Measurements from ENCODE around the gene EDEM3. TPM values are rescaled to one million over a fixed set of nuclear protein-coding genes. Genes with fewer than 3 reads are reported as not detected.

Gene EDEM3
- total and polyA plus RNA-seq, 2 donors (not counting 1 experiment from before 2014, with no cell fraction given): 40.2 to 47.9 TPM

DNA sequence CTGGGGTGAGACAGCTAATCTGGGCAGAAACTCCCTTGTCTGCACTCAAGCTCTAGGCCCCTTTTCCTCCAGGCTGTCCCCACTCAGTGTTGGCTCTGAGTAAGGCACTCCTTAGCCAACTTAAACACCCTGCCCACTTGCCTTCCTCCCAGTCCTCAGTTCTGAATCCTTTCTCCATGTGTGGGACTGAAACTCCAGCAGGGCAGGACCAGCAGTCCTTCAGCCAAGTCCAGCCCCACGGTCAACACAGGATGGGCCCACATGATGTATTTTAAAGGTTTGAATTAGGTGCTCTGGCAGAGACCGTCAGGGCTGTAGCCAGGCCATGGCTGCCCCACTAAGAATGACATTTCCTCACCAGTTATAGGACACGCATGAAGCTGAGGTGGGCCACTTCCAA is 107.8 kb downstream of the EDEM3 start:
- TF ChIP-seq CTCF (conservative IDR thresholded peaks at IDR 0.05 in 1 of 2, IDR thresholded peaks at IDR 0.05 in 1 of 2; ENCODE audit: low read depth in 1 of 2, low read length in 2 of 2): no peak
- no peak for TF ChIP-seq EZH2 (IDR thresholded peaks at IDR 0.05; ENCODE audit: low read length, missing control alignments)
- Histone ChIP-seq H3K27ac (ENCODE audit: insufficient read depth, low read length) (no peak overlapping the region), H4K20me1 (ENCODE audit: control insufficient read depth, extremely low read depth, insufficient read depth, low read length) (no peaks in the 10 kb centered on the region), H3K27me3 (ENCODE audit: control insufficient read depth, insufficient read depth, low read length) (peaks cover 2% of the 10 kb centered on the region), H3K4me1 (ENCODE audit: control insufficient read depth, extremely low read depth, insufficient read depth, low read length) (peaks cover 9% of the 10 kb centered on the region), H2AFZ (ENCODE audit: low read length) (no peak overlapping the region), H3K9ac (ENCODE audit: insufficient read depth, low read length) (no peak overlapping the region), H3K79me2 (ENCODE audit: control insufficient read depth, insufficient read depth, low read length) (no peaks in the 10 kb centered on the region), H3K36me3 (ENCODE audit: control insufficient read depth, insufficient read depth, low read length) (no peaks in the 10 kb centered on the region), H3K4me2 (ENCODE audit: extremely low read depth, insufficient read depth, low read length) (no peak overlapping the region), H3K9me3 (ENCODE audit: control insufficient read depth, insufficient read depth, low read depth, low read length) (no peaks in the 10 kb centered on the region), H3K4me3 (replicated peaks in 1 of 4; ENCODE audit: control extremely low read depth in 1 of 4, insufficient read depth in 1 of 4, low read depth in 3 of 4, low read length in 4 of 4) (no peak overlapping the region)
- DNase-seq (ENCODE audit: low read depth in 2 of 2): no peak

- Histone ChIP-seq H2AFZ (ENCODE audit: low read length) (no peak overlapping the region), H3K9ac (ENCODE audit: insufficient read depth, low read length) (no peak overlapping the region), H3K4me2 (ENCODE audit: extremely low read depth, insufficient read depth, low read length) (no peak overlapping the region), H3K27ac (ENCODE audit: insufficient read depth, low read length) (no peak overlapping the region), H3K27me3 (ENCODE audit: control insufficient read depth, insufficient read depth, low read length) (peaks cover 2% of the 10 kb centered on the region), H3K79me2 (ENCODE audit: control insufficient read depth, insufficient read depth, low read length) (no peaks in the 10 kb centered on the region), H3K4me3 (replicated peaks in 1 of 4; ENCODE audit: control extremely low read depth in 1 of 4, insufficient read depth in 1 of 4, low read depth in 3 of 4, low read length in 4 of 4) (no peak overlapping the region), H3K36me3 (ENCODE audit: control insufficient read depth, insufficient read depth, low read length) (no peaks in the 10 kb centered on the region), H3K9me3 (ENCODE audit: control insufficient read depth, insufficient read depth, low read depth, low read length) (no peaks in the 10 kb centered on the region), H3K4me1 (ENCODE audit: control insufficient read depth, extremely low read depth, insufficient read depth, low read length) (peaks cover 9% of the 10 kb centered on the region), H4K20me1 (ENCODE audit: control insufficient read depth, extremely low read depth, insufficient read depth, low read length) (no peaks in the 10 kb centered on the region)
- DNase-seq (ENCODE audit: low read depth in 2 of 2): no peak
- TF ChIP-seq CTCF (conservative IDR thresholded peaks at IDR 0.05 in 1 of 2, IDR thresholded peaks at IDR 0.05 in 1 of 2; ENCODE audit: low read depth in 1 of 2, low read length in 2 of 2): no peak
- TF ChIP-seq EZH2 (IDR thresholded peaks at IDR 0.05; ENCODE audit: low read length, missing control alignments): no peak
Observed at GRCh38 chr1:184646178-184646701, 108.4 kb downstream of the EDEM3 start.

- H3K79me2 ChIP-seq (ENCODE audit: control insufficient read depth, insufficient read depth, low read length): no peaks in the 10 kb centered on the region
- peaks cover 2% of the 10 kb centered on the region for H3K27me3 ChIP-seq (ENCODE audit: control insufficient read depth, insufficient read depth, low read length)
- no peak overlapping the region for H2AFZ ChIP-seq (ENCODE audit: low read length)
- H3K4me1 ChIP-seq (ENCODE audit: control insufficient read depth, extremely low read depth, insufficient read depth, low read length): peaks cover 9% of the 10 kb centered on the region
- no peak overlapping the region for H3K27ac ChIP-seq (ENCODE audit: insufficient read depth, low read length)
- TF ChIP-seq EZH2 (IDR thresholded peaks at IDR 0.05; ENCODE audit: low read length, missing control alignments): no peak
- no peak for TF ChIP-seq CTCF (conservative IDR thresholded peaks at IDR 0.05 in 1 of 2, IDR thresholded peaks at IDR 0.05 in 1 of 2; ENCODE audit: low read depth in 1 of 2, low read length in 2 of 2)
- H3K9me3 ChIP-seq (ENCODE audit: control insufficient read depth, insufficient read depth, low read depth, low read length): no peaks in the 10 kb centered on the region
- no peaks in the 10 kb centered on the region for H4K20me1 ChIP-seq (ENCODE audit: control insufficient read depth, extremely low read depth, insufficient read depth, low read length)
- H3K4me2 ChIP-seq (ENCODE audit: extremely low read depth, insufficient read depth, low read length): no peak overlapping the region
- no peaks in the 10 kb centered on the region for H3K36me3 ChIP-seq (ENCODE audit: control insufficient read depth, insufficient read depth, low read length)
- no peak overlapping the region for H3K9ac ChIP-seq (ENCODE audit: insufficient read depth, low read length)
- no peak overlapping the region for H3K4me3 ChIP-seq (replicated peaks in 1 of 4; ENCODE audit: control extremely low read depth in 1 of 4, insufficient read depth in 1 of 4, low read depth in 3 of 4, low read length in 4 of 4)
- DNase-seq (ENCODE audit: low read depth in 2 of 2): no peak
Observed at GRCh38 chr1:184644771-184645170, 109.9 kb downstream of the EDEM3 start.

All from fibroblast of lung (primary cell).